KMS-11 (cell line): ENCODE measurements around the gene USP48.

Experiments
- H2AFZ ChIP-seq: fragments of 200-600 bp; sonication (generic); 2 replicates; pipeline ENCODE4 v1.6.1; 2016; ENCODE audit warnings: antibody characterized with exemption, mixed run types, low read depth
- H3K27ac ChIP-seq: fragments of 200-600 bp; sonication (generic); 2 replicates; pipeline ENCODE4 v1.6.1; 2016; ENCODE audit warnings: mild to moderate bottlenecking, mixed run types
- H3K27me3 ChIP-seq: fragments of 200-600 bp; sonication (generic); 2 replicates; pipeline ENCODE4 v1.6.1; 2017; ENCODE audit warnings: mild to moderate bottlenecking, low read depth, mixed run types, moderate library complexity; ENCODE audit not compliant: insufficient read depth
- H3K36me3 ChIP-seq: fragments of 200-600 bp; sonication (generic); 2 replicates; pipeline ENCODE4 v1.6.1; 2017; ENCODE audit warnings: mild to moderate bottlenecking, mixed run types; ENCODE audit not compliant: insufficient read depth
- H3K4me1 ChIP-seq: fragments of 200-600 bp; sonication (generic); 2 replicates; pipeline ENCODE4 v1.6.1; 2016; ENCODE audit warnings: mild to moderate bottlenecking, low read depth, mixed run types; ENCODE audit not compliant: poor library complexity, severe bottlenecking
- H3K4me2 ChIP-seq: fragments of 200-600 bp; sonication (generic); 2 replicates; pipeline ENCODE4 v1.7.0; 2016; ENCODE audit warnings: mild to moderate bottlenecking, mixed run types
- H3K4me3 ChIP-seq: fragments of 200-600 bp; sonication (generic); IDR thresholded peaks from 2 replicates; pipeline ENCODE4 v1.6.1; 2017; ENCODE audit warnings: low read depth, low read length, mixed read lengths; ENCODE audit not compliant: insufficient read depth
- H3K79me2 ChIP-seq: fragments of 200-600 bp; sonication (generic); 2 replicates; pipeline ENCODE4 v1.6.1; 2016; ENCODE audit warnings: low read depth, mixed run types; ENCODE audit not compliant: insufficient read depth
- H3K9ac ChIP-seq: fragments of 200-600 bp; sonication (generic); 2 replicates; pipeline ENCODE4 v1.6.1; 2016; ENCODE audit warnings: mild to moderate bottlenecking, mixed run types
- H4K20me1 ChIP-seq: fragments of 200-600 bp; sonication (generic); 2 replicates; pipeline ENCODE4 v1.6.1; 2016; ENCODE audit warnings: mild to moderate bottlenecking, mixed run types; ENCODE audit not compliant: insufficient read depth
- TF ChIP-seq, protein P1 (sequence below): fragments of 200-600 bp; sonication (generic); conservative IDR thresholded peaks from 2 replicates; pipeline ENCODE4 v1.6.1; 2017; ENCODE audit warnings: low read depth, mild to moderate bottlenecking, antibody characterized with exemption, low read length, moderate library complexity, mixed read lengths

The USP48 gene

DNA sequence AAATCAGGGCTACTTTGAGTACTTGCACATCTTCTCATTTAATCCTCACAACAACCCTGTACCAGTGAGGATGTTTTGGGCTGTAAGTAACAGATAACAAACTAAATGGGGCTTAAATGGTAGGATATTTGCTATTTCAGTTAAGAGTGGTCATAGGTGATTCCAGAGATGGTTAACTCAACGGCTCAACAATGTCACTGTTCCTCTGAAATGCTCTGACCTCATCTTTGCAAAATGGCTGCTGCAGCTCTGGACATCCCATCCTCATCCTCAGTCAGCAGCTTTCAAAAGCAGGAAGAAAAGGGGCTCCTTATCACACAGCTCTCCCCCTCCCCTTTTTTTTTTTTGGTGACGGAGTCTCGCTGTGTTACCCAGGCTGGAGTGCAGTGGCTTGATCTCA lies 30.6 kb upstream of the USP48 start:
- Histone ChIP-seq H4K20me1 (no peaks in the 10 kb centered on the region), H3K27ac (no peak overlapping the region), H3K36me3 (no peaks in the 10 kb centered on the region), H3K79me2 (no peaks in the 10 kb centered on the region), H2AFZ (no peak overlapping the region), H3K9ac (no peak overlapping the region), H3K4me3 (no peak overlapping the region), H3K27me3 (no peaks in the 10 kb centered on the region), H3K4me2 (no peak overlapping the region), H3K4me1 (no peaks in the 10 kb centered on the region)
- TF ChIP-seq, protein P1, sequence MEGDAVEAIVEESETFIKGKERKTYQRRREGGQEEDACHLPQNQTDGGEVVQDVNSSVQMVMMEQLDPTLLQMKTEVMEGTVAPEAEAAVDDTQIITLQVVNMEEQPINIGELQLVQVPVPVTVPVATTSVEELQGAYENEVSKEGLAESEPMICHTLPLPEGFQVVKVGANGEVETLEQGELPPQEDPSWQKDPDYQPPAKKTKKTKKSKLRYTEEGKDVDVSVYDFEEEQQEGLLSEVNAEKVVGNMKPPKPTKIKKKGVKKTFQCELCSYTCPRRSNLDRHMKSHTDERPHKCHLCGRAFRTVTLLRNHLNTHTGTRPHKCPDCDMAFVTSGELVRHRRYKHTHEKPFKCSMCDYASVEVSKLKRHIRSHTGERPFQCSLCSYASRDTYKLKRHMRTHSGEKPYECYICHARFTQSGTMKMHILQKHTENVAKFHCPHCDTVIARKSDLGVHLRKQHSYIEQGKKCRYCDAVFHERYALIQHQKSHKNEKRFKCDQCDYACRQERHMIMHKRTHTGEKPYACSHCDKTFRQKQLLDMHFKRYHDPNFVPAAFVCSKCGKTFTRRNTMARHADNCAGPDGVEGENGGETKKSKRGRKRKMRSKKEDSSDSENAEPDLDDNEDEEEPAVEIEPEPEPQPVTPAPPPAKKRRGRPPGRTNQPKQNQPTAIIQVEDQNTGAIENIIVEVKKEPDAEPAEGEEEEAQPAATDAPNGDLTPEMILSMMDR: no peak

GRCh38 chr1:21811875-21812305 lies 28.9 kb upstream of the USP48 start, which contains the start of gene LDLRAD2:
Gene LDLRAD2, plus strand, starts transcription at chr1:21812265. Its CDS starts 187 bp downstream, at chr1:21812452.
- no peaks in the 10 kb centered on the region for H3K79me2 ChIP-seq
- H3K27me3 ChIP-seq: no peaks in the 10 kb centered on the region
- TF ChIP-seq, protein P1: no peak
- H3K9ac ChIP-seq: no peak within 1 kb of the TSS
- no peaks in the 10 kb centered on the region for H3K36me3 ChIP-seq
- no peaks in the 10 kb centered on the region for H3K4me1 ChIP-seq
- H2AFZ ChIP-seq: no peak within 1 kb of the TSS
- H3K4me3 ChIP-seq: no peak within 1 kb of the TSS
- H3K4me2 ChIP-seq: no peak within 1 kb of the TSS
- no peak within 1 kb of the TSS for H3K27ac ChIP-seq
- H4K20me1 ChIP-seq: no peaks in the 10 kb centered on the region

DNA sequence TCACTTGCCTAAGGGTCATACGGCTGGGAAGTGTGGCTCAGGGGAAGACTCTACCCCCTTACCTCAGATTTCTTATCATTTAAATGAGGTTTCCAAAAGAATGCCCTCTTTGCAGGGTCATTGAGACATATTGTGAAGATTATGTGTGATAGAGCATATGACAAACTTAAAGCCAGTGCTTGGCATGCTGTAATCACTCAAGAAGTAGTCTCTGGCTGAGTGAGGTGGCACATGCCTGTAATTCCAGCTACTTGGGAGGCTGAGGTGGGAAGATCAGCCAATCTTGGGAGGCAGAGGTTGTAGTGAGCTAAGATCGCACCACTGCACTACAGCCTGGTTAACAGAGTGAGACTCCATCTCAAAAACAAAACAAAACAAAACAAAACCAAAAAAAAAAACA lies 21.6 kb upstream of the USP48 start:
- no peak overlapping the region for H2AFZ ChIP-seq
- H3K4me2 ChIP-seq: no peak overlapping the region
- H3K27ac ChIP-seq: no peak overlapping the region
- no peaks in the 10 kb centered on the region for H3K27me3 ChIP-seq
- H3K9ac ChIP-seq: no peak overlapping the region
- TF ChIP-seq, protein P1: no peak
- no peaks in the 10 kb centered on the region for H3K4me1 ChIP-seq
- no peaks in the 10 kb centered on the region for H4K20me1 ChIP-seq
- H3K79me2 ChIP-seq: no peaks in the 10 kb centered on the region
- no peak overlapping the region for H3K4me3 ChIP-seq
- no peaks in the 10 kb centered on the region for H3K36me3 ChIP-seq

- TF ChIP-seq, protein P1: no peak
- Histone ChIP-seq H3K27ac (no peak overlapping the region), H3K4me2 (no peak overlapping the region), H3K36me3 (no peaks in the 10 kb centered on the region), H2AFZ (no peak overlapping the region), H3K27me3 (no peaks in the 10 kb centered on the region), H3K4me3 (no peak overlapping the region), H3K4me1 (no peaks in the 10 kb centered on the region), H4K20me1 (no peaks in the 10 kb centered on the region), H3K79me2 (no peaks in the 10 kb centered on the region), H3K9ac (no peak overlapping the region)
These were observed 18.2 kb upstream of the USP48 start for GRCh38 chr1:21801100-21801499.

DNA sequence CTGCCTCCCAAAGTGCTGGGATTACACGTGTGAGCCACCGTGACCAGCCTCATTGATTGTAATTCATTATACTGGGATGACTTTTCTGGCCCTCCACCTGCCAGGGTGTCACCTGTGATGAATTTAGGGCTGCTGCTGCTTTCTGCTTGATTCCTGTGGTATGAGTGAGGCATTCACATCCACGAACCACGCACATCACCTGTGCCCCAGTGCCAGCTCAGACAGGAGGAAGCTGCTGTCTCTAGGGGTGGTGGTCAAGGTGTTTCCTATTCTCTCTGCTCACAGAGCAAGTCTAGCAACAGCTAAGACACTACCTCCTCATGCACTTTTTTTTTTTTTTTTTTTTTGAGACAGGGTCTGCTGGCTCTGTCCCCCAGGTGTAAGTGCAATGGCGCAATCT lies 16.8 kb upstream of the USP48 start:
- H3K27ac ChIP-seq: no peak overlapping the region
- TF ChIP-seq, protein P1: no peak
- H3K36me3 ChIP-seq: no peaks in the 10 kb centered on the region
- no peak overlapping the region for H2AFZ ChIP-seq
- no peak overlapping the region for H3K4me3 ChIP-seq
- H3K27me3 ChIP-seq: no peaks in the 10 kb centered on the region
- no peak overlapping the region for H3K4me2 ChIP-seq
- H3K79me2 ChIP-seq: no peaks in the 10 kb centered on the region
- no peak overlapping the region for H3K9ac ChIP-seq
- H4K20me1 ChIP-seq: no peaks in the 10 kb centered on the region
- H3K4me1 ChIP-seq: no peaks in the 10 kb centered on the region
